HG02870 (cell line): Measurements from ENCODE around the gene ANO4.

ENCODE experiments used
- ATAC-seq: cut with Tn5 transposase; IDR thresholded peaks from one replicate; pipeline ENCODE4 v1.9.1; 2021; ENCODE audit warnings: mild to moderate bottlenecking, moderate library complexity; ENCODE audit not compliant: unreplicated experiment

Gene ANO4

DNA sequence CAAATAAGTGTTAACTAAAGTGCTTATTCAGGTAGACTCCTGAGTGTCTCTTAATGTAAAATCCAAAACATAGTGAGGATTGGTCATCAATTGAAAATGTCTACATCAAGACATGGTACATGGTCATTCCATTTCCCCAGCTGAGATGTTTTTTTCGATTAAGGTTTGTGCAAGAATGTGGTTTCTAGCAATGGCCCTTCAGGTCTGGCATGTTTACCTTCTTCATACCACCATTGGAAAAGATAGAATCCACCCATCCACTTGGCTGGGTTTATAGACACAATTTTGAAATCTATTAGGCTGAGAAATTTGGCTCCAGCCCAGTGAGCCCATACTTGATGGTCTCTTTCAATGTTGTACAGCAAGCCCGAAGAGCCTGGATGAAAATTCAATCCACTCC lies 145.9 kb downstream of the ANO4 start:
- no peak for ATAC-seq

DNA sequence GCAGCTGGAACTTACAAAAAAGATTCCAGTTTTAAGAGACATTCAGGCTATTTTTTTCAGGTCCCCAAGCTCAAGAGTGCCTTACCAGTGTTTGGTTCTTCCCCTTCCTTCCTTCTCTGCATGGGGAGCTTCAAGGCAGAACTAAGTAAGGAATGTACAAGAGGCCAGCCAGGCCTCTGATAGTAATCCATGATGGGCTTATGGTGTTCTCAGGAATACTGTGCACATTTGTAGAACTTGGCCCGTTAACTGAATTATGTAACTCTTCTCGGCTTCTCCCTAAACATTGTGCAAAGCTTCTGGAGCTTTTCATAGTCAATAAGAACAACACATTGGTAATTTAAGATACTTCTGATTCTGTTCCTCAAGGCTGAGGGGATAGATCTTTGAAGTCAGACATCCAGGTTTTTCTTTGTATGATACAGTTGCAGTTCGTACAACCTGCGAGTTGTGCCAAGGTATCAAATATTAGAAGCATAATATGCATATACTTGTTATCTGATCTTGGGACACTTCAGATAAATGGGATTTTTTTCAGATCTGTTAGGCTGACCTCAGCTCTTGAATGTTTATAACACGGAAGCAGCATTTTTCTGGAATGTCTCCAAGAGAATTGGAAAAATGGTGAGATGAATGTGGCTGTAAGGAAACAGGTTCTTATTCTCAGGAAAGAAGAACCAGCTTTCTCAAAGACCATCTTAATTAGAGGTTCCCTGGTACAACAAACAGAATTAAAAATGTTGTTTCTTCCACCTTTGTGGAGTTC lies 148.6 kb downstream of the ANO4 start:
- ATAC-seq: no peak

DNA sequence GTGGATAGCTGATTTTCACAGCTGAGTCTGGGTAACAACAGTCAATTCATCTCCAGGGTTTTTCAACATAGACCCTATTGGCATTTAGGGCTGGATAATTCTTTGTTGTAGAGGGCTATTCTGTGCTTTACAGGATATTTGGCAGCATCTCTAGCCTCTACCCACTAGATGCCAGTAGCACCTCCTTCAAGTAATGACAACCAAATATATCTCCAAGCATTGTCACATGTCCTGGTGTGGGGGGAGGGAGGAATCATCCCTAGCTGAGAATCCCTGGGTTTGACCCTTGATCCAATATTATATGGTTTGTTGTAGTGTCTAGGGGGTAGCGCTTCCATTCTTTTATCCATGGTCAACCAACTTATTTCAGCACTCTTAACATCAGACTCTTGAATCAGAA lies 157.2 kb downstream of the ANO4 start:
- no peak for ATAC-seq

DNA sequence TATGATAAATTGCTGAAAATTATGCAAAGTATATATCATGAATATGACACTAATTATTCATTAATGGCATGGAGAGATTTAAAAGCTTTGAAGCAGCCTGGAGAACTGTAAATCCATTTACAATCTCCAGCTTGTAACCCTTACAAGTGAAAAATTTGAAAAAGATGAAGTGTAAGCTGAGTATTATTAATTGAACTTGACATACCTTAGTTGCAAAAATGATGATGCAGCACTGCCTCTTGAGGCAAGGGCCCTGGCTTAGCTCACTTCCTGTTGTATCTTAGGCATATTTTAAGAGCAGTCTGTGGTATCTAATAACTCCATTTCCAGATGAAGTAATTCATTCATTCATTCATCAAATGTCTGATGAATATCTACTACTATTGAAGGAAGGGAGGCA lies 158.6 kb downstream of the ANO4 start:
- ATAC-seq: no peak

DNA sequence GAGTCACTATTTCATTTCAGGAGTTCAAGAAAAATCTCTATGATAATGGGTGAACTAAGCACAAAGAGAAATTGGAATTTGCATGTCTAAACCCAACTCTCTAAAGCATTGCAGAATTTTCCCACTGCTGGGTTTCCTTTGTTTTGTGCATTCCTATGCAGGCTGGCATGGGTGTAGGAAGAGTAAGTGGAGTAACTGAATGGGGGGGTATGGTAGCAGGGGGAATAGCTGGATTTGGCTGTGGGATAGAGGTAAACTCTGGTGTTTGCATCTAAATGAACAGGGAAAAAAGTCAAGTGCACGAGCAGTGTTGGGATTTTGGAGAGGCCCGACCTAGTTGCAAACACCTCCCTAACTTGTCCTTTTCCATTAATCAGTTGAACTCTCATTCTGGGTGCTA lies 159.1 kb downstream of the ANO4 start:
- no peak for ATAC-seq

DNA sequence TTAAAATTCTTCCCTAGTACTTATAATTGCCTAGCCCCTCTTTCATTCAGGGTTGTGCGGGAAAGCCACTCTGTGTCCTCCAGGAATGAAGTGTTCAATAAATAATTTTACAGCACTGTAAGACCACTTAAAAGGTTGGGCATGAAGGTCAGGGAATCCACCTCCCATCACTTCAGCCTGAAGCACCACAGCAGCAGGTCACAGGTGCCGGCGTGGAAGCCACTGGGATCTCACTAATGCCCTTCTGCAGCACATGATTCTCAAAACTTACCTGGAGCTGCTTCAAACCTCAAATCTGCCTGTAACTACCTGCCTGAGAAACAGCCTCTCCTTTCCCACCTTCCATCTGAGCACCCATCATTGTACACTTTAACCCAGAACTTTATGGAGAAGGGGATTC lies 159.5 kb downstream of the ANO4 start:
- no peak for ATAC-seq

DNA sequence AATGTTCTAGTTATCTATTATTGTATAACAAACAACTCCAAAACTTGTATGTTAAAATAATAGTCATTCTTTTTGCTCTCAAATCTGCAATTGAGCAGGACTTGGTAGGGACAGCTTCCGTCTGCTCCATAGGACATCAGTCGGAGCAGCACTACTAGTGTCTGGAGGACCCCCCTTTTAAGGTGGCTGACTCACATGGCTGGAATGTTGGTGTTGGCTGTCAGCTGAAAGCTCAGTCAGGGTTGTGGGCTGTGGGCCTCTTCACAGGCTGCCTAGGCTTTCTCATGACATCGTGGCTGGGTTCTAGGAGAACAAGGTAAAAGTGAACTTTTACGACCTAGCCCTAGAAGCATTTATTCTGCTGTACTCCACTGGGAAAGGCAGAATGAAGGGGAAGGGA lies 160.6 kb downstream of the ANO4 start:
- no peak for ATAC-seq

DNA sequence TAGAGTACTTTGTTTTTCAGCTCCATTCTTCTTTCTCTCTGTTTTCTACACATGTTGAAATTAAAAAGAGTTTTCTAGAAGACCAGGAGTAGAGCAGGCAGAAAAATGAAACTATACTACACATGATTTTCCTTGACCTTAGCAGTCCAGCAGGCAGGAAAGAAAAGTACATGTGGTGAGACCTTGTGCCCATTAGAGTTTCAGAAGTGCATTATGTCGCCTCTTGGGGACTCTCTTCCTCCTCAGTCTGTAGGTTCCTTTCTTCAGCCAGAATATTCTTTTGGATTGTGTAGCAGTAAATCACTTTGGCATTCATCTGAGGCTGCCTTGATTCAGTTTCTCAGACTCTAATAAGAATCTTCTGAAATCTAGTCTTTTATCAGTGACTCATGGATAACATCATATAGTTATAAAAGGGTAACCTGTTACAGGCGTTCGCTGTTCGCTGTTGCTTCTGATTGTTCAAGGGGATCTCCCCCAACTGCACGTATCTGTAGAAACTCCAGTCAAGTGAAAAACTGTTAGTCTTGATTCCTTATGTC lies 161.8 kb downstream of the ANO4 start:
- no peak for ATAC-seq

DNA sequence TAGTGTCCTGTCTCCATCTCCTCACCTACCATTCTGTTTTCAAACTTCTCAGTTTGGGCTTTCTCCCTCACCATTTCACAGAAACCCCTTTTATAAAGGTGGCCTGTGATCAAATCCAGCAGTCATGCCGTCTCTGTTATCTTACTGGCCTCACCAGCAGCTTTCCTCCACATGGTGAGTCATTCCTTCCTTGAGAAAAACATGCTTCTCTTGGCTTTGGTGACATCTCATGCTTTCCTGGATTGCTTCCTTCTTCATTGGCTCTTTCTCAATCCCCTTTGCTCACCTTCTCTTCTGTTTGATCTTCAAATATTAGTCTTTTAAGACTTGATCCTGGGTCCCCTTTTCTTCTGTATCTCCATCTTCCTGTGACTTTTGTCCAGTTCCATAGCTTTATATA lies 164.9 kb downstream of the ANO4 start:
- no peak for ATAC-seq

DNA sequence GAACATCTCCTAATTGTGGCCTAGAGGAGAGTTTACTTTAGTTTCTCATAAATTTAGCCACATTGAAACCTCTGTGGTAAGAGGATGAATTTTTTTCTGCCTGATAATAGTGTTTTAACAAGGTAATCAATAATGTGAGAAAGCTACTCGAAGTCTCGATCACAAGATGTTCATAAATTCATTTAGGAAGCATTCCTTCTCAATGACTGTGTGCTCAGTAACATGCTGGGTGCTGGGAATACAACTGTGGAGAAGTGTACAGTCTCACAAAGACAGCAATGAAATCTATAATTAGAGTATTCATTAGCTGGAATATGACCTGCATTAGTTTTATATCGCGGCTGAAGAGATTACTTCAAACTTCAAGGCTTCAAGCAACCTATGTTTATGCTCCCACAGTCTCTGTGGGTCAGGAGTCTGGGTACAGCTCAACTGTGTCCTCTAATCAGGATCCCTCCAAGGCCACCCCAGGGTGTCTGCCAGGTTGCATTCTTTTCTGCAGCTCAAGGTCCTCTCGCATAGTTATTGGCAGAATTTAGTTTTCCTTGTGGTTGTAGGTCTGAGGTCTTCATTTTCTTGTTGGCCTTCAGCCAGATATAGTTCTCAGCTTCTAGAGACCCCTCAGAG lies 167.6 kb downstream of the ANO4 start:
- ATAC-seq: no peak

DNA sequence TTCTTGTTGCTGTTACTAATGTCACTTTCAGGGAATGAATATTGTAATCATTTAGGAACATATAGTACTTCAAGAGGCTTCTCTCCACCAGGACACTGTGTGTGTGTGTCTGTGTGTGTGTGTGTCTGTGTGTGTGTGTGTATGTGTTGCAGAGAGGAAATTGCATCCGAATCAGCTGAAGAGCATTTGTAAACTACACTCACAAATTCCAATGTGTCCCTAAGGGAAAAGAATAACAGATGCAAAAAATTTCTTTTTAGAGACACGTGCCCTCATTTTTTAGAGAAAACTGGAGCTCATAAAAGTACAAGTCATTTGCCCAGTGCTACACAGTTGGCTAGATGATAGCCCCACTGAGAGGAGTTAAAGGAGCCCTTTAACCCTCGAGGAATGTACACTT lies 168.8 kb downstream of the ANO4 start:
- ATAC-seq: no peak

DNA sequence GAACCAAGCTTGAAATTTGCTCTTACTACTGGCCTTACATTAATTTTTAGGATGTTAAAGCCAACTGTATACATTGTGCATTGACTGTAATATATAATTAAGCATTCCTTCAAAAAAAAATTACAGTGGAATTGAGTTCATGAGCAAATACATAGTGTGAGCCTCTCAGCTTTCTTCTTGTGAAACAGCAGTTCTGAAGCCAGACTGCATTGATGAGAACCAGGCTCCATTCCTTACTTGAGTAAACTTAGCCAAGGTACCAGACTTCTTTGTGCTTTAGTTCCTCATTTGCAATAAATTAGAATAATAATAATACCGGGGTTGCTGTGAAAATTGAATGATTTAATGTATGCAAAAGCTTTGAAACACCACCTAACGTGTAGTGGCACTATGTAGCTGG lies 169.5 kb downstream of the ANO4 start:
- no peak for ATAC-seq

DNA sequence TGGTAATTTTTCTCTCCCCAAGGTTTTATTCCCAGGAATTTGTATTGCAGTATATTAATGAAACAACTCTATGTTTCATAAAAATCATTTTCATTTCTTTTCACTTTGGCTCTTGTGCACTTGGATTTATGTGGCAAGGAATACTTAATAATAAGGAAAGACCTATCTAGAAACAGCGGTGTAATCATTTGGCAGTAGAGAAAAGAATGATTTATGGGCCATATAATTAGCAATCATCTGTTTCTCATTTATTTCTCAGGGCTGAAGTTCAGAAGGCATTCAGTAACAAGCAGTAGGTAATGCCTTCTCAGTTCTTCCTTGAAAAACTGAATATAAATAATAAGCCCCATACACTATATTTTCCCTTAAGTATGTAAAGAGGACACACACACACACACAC lies 172.6 kb downstream of the ANO4 start:
- no peak for ATAC-seq

DNA sequence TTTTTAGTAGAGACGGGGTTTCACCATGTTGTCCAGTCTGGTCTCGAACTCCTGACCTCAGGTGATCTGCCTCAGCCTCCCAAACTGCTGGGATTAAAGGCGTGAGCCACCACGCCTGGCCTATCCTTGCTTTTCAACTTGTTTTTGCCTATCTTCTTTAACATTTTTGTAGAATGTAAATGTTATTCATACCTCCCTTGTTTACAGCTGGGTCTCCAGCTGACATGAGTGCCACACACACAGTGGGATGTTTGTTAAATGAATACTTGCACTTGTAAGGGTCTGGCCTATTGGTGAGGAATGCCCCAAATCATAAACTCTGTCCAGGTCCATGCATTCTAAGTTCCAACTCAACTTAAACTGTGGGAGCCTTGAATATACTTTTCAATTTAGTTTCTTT lies 176.3 kb downstream of the ANO4 start:
- no peak for ATAC-seq

DNA sequence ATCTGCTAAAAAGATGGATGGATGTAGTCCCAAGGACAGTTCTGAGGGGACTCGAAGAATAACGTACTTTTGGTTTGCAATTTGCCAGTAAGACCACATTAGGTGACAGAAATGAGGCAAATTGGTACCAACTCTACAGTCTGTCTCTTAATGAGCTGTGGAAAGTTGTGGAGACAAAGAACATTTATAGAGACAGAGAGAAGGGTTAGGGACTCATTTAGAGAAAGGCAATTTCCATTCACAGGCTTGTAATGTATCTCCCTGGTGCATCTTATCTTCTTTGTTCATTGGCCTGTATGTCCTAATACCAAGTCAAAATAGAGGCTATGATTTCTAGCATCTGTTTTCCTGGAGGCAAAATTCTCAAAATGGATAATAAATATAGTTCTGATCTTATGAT lies 177.5 kb downstream of the ANO4 start:
- ATAC-seq: no peak

DNA sequence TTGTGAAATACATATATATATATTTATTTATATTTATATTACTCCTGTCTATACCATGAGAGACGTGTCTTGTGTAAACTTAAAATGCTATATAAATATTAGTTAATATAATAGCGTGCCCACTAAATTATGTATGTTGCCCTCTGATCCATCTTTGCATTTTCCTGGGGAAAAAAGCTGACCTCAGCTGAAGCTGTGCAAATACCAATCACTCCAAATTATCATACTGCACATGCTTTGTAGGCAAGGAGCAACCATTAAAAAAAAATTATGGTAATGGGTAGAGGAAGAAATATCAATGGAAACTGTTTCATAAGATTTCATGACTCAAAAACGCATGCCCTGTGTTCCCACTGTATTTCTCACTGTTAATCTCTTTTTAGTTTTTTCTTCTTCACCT lies 179.8 kb downstream of the ANO4 start:
- no peak for ATAC-seq

DNA sequence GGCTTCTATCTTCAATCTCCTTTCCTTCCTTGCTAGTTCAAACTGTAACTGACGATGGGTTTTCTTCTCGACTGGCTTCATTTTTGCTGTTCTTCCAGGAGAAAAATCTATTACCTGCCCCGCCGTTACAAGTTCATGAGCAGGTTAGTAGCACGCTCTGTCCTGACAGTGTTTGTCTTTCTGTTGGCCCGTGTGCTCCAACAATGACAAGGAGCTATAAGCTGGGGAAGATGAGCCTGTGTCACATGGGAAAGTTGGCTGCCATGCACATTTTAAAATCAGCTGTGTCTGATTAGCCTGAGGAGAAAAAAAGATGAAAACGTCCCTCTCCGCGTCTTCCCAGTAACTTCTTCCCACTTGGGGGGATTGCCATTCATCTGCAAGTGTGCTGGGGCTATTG lies 180.2 kb downstream of the ANO4 start:
- no peak for ATAC-seq

DNA sequence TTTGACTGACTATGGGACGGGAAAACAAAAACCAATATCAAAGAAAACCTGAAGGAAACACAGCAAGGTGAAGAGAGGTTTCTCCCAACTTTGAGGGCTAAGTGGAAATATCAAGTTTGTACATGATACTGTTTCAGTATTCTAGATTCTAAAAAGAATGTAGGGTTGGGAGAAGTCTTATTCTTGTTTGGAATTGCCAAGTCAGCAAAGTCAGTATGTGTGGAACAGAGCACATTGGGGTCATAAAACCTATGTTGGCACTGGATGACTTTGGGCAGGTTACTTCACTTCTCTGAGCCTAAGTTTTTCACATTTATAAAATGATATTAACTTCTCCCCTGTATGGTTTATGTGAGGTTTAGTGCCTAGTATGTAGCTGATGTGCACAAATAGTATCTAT lies 182.2 kb downstream of the ANO4 start:
- no peak for ATAC-seq

DNA sequence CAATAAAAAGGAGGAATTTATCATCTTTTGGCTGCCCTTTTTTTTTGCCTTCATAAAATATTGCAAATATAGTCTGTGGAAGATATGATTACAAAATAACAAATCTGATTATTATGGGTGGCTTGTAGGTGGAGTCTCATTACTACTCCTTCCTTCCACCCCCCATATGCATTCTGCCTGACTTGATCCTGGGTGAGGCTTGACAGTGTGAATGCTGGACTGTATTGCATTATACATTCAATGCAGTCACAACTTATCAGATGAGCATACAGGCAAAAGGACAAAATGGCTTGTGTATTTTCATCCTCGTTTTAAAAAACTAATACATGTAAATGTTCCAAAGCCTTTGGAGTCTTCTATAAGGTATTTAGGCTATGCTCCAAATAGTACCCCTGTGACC lies 186.3 kb downstream of the ANO4 start:
- no peak for ATAC-seq

DNA sequence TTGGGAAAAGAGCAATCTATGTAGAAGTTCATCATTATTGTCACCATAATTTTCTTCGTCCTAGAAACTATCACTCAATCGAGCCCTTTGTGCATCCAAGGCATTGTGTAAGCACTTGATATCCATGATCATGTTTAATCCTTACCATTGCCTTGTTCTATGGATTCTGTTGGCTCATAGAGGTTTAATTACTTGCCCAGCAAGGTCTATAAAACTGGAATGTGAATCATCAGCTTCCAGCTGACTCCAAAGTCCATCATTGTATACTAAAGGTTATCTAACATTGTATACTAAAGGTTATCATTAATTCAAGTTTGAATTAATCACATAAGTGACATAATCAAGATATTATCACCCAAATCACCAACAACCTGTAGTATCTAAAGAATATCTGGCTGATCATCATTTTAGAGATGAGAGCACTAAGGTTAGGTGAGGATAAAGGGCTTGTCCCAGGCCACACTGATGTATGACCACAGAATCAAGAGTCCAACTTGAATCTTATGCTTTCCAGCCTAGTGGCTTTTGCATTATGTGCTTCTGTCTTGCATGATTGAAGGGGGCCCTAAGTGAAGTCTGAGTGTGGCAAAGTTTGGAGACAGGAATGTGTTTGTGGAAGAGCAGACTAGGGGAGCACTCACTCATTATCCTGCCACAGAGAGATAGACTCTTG lies 188.1 kb downstream of the ANO4 start:
- no peak for ATAC-seq

DNA sequence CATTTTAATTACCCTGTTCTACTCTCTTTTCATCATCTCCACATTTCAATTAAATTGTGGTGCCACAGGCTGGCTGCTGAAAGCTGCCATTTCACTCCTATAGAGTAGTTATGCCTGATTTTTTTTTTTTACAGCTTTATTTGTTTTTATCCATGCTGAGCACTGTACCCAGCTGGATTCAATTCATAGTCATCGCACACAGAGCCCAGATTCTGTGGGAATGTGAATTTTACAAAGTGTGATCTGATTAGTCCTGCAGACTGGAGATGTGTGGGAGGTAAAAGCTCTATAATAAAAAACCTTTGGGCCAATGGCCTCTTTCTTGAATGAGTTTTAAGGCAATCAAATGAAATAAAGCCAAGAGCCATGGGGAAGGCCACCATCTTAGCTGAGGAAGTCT lies 190.2 kb downstream of the ANO4 start:
- no peak for ATAC-seq
